Measurements from ENCODE around the gene CCNH.

Gene CCNH

GRCh38 chr5:87354496-87354895 is 58.2 kb downstream of the CCNH start:
- DNase-seq = no peak

- DNase-seq = no peak
Measured at GRCh38 chr5:87347841-87348240, 64.9 kb downstream of the CCNH start.

GRCh38 chr5:87347272-87347671 is 65.5 kb downstream of the CCNH start:
- no peak for DNase-seq

All from inflammatory macrophage treated with lipopolysaccharide for 1 hour (primary cell).